Sigmoid colon (tissue), 7 donors: ENCODE measurements around the gene ALG2. TPM values are rescaled to one million over a fixed set of nuclear protein-coding genes. Genes with fewer than 3 reads are reported as not detected.

Experiments used
- DNase-seq: peaks from one replicate; pipeline ENCODE4 v3.0.0-alpha.2; 2019
- H3K27ac ChIP-seq, 4 donors: fragments of 200-600 bp; sonication (generic); one replicate each; pipeline ENCODE4 v1.5.1; 2016 to 2019; ENCODE audit warnings: mild to moderate bottlenecking in 1 of 4
- H3K27me3 ChIP-seq, 3 donors: fragments of 200-600 bp; sonication (generic); one replicate each; pipeline ENCODE4 v1.5.1; 2019; ENCODE audit warnings: mild to moderate bottlenecking in 1 of 3
- H3K36me3 ChIP-seq, 4 donors: fragments of 200-600 bp; sonication (generic); one replicate each; pipeline ENCODE4 v1.5.1; 2016 to 2019
- H3K4me1 ChIP-seq, 4 donors: fragments of 200-600 bp; sonication (generic); one replicate each; pipeline ENCODE4 v1.5.1; 2017 to 2019
- H3K4me3 ChIP-seq, 4 donors: fragments of 200-600 bp; sonication (generic); one replicate each; pipeline ENCODE4 v1.5.1; 2017 to 2019; ENCODE audit warnings: mild to moderate bottlenecking in 2 of 4, moderate library complexity in 1 of 4
- H3K9me3 ChIP-seq, 4 donors: fragments of 200-600 bp in 3 of 4; sonication (generic) in 3 of 4; one replicate each; pipeline versions ENCODE4 v1.5.1 to v1.6.1; 2013 to 2019
- EP300 ChIP-seq, 4 donors: sonication (generic); formaldehyde crosslinking; IDR thresholded peaks; one replicate each; pipeline ENCODE4 v1.6.1; 2017; ENCODE audit warnings: antibody characterized with exemption in 4 of 4
- POLR2A ChIP-seq, 2 donors: fragments of 450-650 bp; IDR thresholded peaks; one replicate each; pipeline ENCODE4 v1.6.1; 2016; ENCODE audit warnings: antibody characterized with exemption in 2 of 2, mild to moderate bottlenecking in 2 of 2, moderate library complexity in 2 of 2
- POLR2AphosphoS5 ChIP-seq, 4 donors: sonication (generic); formaldehyde crosslinking; IDR thresholded peaks; one replicate each; pipeline ENCODE4 v1.6.1; 2017; ENCODE audit warnings: antibody characterized with exemption in 4 of 4
- WGBS, 2 donors: extraction: QIAGEN DNeasy Blood & Tissue Kit; methylation state at CpG; one replicate each; pipeline ENCODE4 v1.1.7; 2013; 5-methylcytosine and 5-hydroxymethylcytosine counted together
- intact Hi-C: fragments of 100-400 bp; cut with DNase I; formaldehyde crosslinking; loops from one replicate; pipeline ENCODE4 v1.15.1; 2023
- polyA plus RNA-seq, 3 donors: library from polyadenylated mRNA; stranded (reverse); fragments of 200-250 nt; gene quantifications; one replicate each; pipeline ENCODE4 v1.2.3, GENCODE V29; 2013
- small RNA-seq, 3 donors: library from RNA; depleted of rRNA; stranded (forward); fragments of <200 nt; gene quantifications; one replicate each; pipeline ENCODE3, GENCODE V24; 2016
- total RNA-seq, 4 donors: library from RNA; depleted of rRNA; stranded (reverse); fragments of >200 nt; gene quantifications; one replicate each; pipeline ENCODE4 v1.1.0, GENCODE V29; 2016
- TF ChIP-seq, protein P1 (sequence below), 4 experiments: fragments of 450-650 bp in 3 of 4; fragments of 200-600 bp in 1 of 4; IDR thresholded peaks; one replicate each; pipeline ENCODE4 v1.5.1; 2016 to 2019; ENCODE audit warnings: antibody characterized with exemption in 4 of 4, mild to moderate bottlenecking in 3 of 4, moderate library complexity in 2 of 4
- donor health status: healthy with polysubstance abuse.
- donor health status: Bipolar disorder and iron deficiency.
- donor health status: healthy.

The ALG2 gene
- total and polyA plus RNA-seq, 7 donors, result 8.4 to 25.0 (median 18.4) TPM

GRCh38 chr9:99169982-99170761, 51.6 kb downstream of the ALG2 start:
- no peak for DNase-seq
- intact Hi-C loops, result no loop called here

GRCh38 chr9:99169086-99169485, 52.7 kb downstream of the ALG2 start:
- 76 to 86% methylated on average over 2 of the region's 2 CpGs for WGBS, 2 donors
- Histone ChIP-seq H3K27me3 (no peaks in the 10 kb centered on the region), H3K36me3 (no peaks in the 10 kb centered on the region), H3K4me3 (no peak overlapping the region), H3K4me1 (peaks cover 0 to 12% (median 10%) of the 10 kb centered on the region in 4 donors), H3K27ac (no peak overlapping the region), H3K9me3 (no peaks in the 10 kb centered on the region)
- intact Hi-C loops, result no loop called here
- no peak for DNase-seq
- TF ChIP-seq POLR2A (IDR thresholded peaks at IDR 0.05) (no peak), EP300 (IDR thresholded peaks at IDR 0.05) (no peak), POLR2AphosphoS5 (IDR thresholded peaks at IDR 0.05) (no peak)
- TF ChIP-seq, protein P1, sequence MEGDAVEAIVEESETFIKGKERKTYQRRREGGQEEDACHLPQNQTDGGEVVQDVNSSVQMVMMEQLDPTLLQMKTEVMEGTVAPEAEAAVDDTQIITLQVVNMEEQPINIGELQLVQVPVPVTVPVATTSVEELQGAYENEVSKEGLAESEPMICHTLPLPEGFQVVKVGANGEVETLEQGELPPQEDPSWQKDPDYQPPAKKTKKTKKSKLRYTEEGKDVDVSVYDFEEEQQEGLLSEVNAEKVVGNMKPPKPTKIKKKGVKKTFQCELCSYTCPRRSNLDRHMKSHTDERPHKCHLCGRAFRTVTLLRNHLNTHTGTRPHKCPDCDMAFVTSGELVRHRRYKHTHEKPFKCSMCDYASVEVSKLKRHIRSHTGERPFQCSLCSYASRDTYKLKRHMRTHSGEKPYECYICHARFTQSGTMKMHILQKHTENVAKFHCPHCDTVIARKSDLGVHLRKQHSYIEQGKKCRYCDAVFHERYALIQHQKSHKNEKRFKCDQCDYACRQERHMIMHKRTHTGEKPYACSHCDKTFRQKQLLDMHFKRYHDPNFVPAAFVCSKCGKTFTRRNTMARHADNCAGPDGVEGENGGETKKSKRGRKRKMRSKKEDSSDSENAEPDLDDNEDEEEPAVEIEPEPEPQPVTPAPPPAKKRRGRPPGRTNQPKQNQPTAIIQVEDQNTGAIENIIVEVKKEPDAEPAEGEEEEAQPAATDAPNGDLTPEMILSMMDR (IDR thresholded peaks at IDR 0.05), result no peak

More at GRCh38 chr9:99169982-99170761, 51.6 kb downstream of the ALG2 start:
- Histone ChIP-seq H3K4me3 (no peak overlapping the region), H3K36me3 (no peaks in the 10 kb centered on the region), H3K27ac (peak overlapping the region in 1 of 4 donors; percentile 13), H3K9me3 (no peaks in the 10 kb centered on the region), H3K27me3 (no peaks in the 10 kb centered on the region), H3K4me1 (peaks cover 0 to 12% (median 10%) of the 10 kb centered on the region in 4 donors)
- TF ChIP-seq POLR2AphosphoS5 (IDR thresholded peaks at IDR 0.05) (no peak), EP300 (IDR thresholded peaks at IDR 0.05) (no peak), POLR2A (IDR thresholded peaks at IDR 0.05) (no peak)
- TF ChIP-seq, protein P1 (IDR thresholded peaks at IDR 0.05), result no peak
- 63 to 65% methylated on average over 10 of the region's 10 CpGs for WGBS, 2 donors

DNA sequence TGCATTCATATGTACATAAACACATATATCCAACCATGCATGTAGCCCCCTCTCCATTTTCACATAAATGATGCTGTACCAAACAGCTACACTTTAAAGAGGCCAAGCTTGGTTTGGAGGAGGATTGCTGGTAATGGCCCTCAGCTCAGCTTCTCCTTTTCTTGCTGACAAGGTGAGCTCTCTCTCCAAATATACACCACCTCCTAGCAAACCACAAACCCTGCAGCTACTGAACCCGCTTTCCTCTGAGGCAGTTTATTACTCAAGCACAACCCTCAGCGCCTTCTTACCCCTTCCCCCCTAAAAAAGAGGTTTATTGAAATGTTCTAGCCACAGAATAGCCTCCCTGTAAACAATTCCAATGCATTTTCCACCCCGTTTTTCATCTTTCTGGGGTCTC, 54.0 kb downstream of the ALG2 start:
- no peak overlapping the region for H3K27ac ChIP-seq
- H3K4me1 ChIP-seq, result peaks cover 0 to 12% (median 10%) of the 10 kb centered on the region in 4 donors
- intact Hi-C loops, result no loop called here
- H3K9me3 ChIP-seq, result no peaks in the 10 kb centered on the region
- no peak overlapping the region for H3K4me3 ChIP-seq
- DNase-seq, result no peak
- WGBS, 2 donors, result 51 to 79% methylated on average over 3 of the region's 3 CpGs
- H3K27me3 ChIP-seq, result no peaks in the 10 kb centered on the region
- H3K36me3 ChIP-seq, result no peaks in the 10 kb centered on the region
- TF ChIP-seq POLR2A (IDR thresholded peaks at IDR 0.05) (no peak), POLR2AphosphoS5 (IDR thresholded peaks at IDR 0.05) (no peak), EP300 (IDR thresholded peaks at IDR 0.05) (no peak)
- TF ChIP-seq, protein P1 (IDR thresholded peaks at IDR 0.05), result no peak

DNA sequence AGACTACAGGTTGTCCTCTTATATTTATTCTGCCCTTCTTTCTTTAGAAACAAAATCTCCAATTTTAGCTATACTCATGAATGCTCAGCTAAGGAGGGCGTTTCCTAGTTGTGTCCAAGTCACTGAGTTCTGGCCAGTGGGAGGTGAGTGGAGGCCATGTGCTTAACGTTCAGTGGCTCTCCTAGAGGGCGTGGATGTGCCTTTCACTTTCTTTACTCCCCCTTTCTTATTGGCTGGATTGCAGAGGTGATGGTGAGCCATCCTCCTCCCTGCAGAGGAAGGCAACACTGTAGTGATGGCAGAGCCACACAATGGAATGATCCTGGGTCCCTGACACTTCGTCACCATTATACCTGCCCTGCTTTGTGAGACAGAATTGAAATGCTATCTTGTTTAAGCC, 54.6 kb downstream of the ALG2 start:
- 74% methylated on average over 4 of the region's 4 CpGs for WGBS, 2 donors
- Histone ChIP-seq H3K36me3 (no peaks in the 10 kb centered on the region), H3K4me3 (no peak overlapping the region), H3K27ac (no peak overlapping the region), H3K27me3 (no peaks in the 10 kb centered on the region), H3K9me3 (no peaks in the 10 kb centered on the region), H3K4me1 (peaks cover 0 to 12% (median 10%) of the 10 kb centered on the region in 4 donors)
- TF ChIP-seq EP300 (IDR thresholded peaks at IDR 0.05) (no peak), POLR2AphosphoS5 (IDR thresholded peaks at IDR 0.05) (no peak), POLR2A (IDR thresholded peaks at IDR 0.05) (no peak)
- TF ChIP-seq, protein P1 (IDR thresholded peaks at IDR 0.05), result no peak
- intact Hi-C loops, result no loop called here
- no peak for DNase-seq

Small RNAs within 50 kb of the gene (small RNA-seq; reads per million reads assigned to genes)
- gene RN7SL794P, result 0 reads per million in 3 donors

Other genes with a start within 250 kb of the ALG2 start
- 10 to 100 TPM; 48.4 to 84.3 (median 62.5) TPM for gene TGFBR1, start 116.8 kb downstream of the ALG2 start, total RNA-seq
- 1 to 10 TPM; 3.9 to 8.5 (median 4.2) TPM for gene TGFBR1, start 116.8 kb downstream of the ALG2 start, polyA plus RNA-seq
- gene SEC61B, start 340 bp upstream of the ALG2 start, total RNA-seq, result 10 to 100 TPM; 37.1 to 70.3 (median 49.9) TPM
- 100 to 1,000 TPM; 286 to 343 (median 301) TPM for gene SEC61B, start 340 bp upstream of the ALG2 start, polyA plus RNA-seq